H1 (cell line): Measurements from ENCODE around the gene C19orf12. TPM values are rescaled to one million over a fixed set of nuclear protein-coding genes. Genes with fewer than 3 reads are reported as not detected.

Source experiments
- CTCF ChIA-PET: fragments of 300-600 bp; sonication (Branson Sonifier 250); formaldehyde crosslinking; loops from one replicate; lab custom pipeline; 2021; ENCODE audit not compliant: partially characterized antibody; lab: Charles Lee
- POLR2A ChIA-PET: fragments of 300-600 bp; sonication (Branson Sonifier 250); formaldehyde crosslinking; loops from one replicate; lab custom pipeline; 2021; ENCODE audit warnings: inconsistent platforms; ENCODE audit not compliant: partially characterized antibody; lab: Charles Lee
- DNase-seq, 2 experiments: peaks; one replicate each; pipeline versions ENCODE4 v3.0.0 to v3.0.0-alpha.2; 2010 to 2022; ENCODE audit warnings: low spot score in 2 of 2, low read depth in 1 of 2, mixed read lengths in 1 of 2
- FAIRE-seq: peaks from 2 replicates; lab custom pipeline; 2011; peaks lifted over from hg19 to GRCh38; lab: Jason Lieb, UNC
- H2AFZ ChIP-seq: 2 replicates; pipeline ENCODE4 v1.8.1; 2012; ENCODE audit warnings: low read length, inconsistent platforms
- H2AK5ac ChIP-seq: 2 replicates; pipeline ENCODE4 v1.6.1; 2013; ENCODE audit warnings: low read depth, low read length
- H2BK120ac ChIP-seq: replicated peaks from 2 replicates; pipeline ENCODE3; 2013; ENCODE audit warnings: low read depth, low read length, inconsistent platforms
- H2BK12ac ChIP-seq: 2 replicates; pipeline ENCODE4 v1.6.1; 2013; ENCODE audit warnings: low read depth, low read length
- H2BK15ac ChIP-seq: 2 replicates; pipeline ENCODE4 v1.6.1; 2013; ENCODE audit warnings: low read length
- H2BK20ac ChIP-seq: 2 replicates; pipeline ENCODE4 v1.6.1; 2013; ENCODE audit warnings: low read length
- H2BK5ac ChIP-seq: 2 replicates; pipeline ENCODE4 v1.6.1; 2013; ENCODE audit warnings: low read depth, low read length
- H3K14ac ChIP-seq: 2 replicates; pipeline ENCODE4 v1.6.1; 2013; ENCODE audit warnings: inconsistent platforms; ENCODE audit not compliant: insufficient read length
- H3K18ac ChIP-seq: 2 replicates; pipeline ENCODE4 v1.6.1; 2013; ENCODE audit warnings: low read length; ENCODE audit errors: extremely low read depth
- H3K23ac ChIP-seq: 2 replicates; pipeline ENCODE4 v1.6.1; 2013; ENCODE audit warnings: inconsistent platforms; ENCODE audit not compliant: insufficient read length
- H3K23me2 ChIP-seq: 2 replicates; pipeline ENCODE4 v1.6.1; 2013; ENCODE audit warnings: low read depth, low read length
- H3K27ac ChIP-seq: 2 replicates; pipeline ENCODE4 v1.6.1; 2011; ENCODE audit warnings: low read depth, low read length, inconsistent platforms
- H3K27me3 ChIP-seq, 4 experiments: replicated peaks in 1 of 4; 1 replicate in 1 of 4; 2 replicates in 3 of 4; pipeline versions ENCODE4 v1.6.1 to v1.8.1; 2011 to 2013; ENCODE audit warnings: low read length in 3 of 4, mild to moderate bottlenecking in 3 of 4, inconsistent platforms in 2 of 4, mixed read lengths in 2 of 4, moderate library complexity in 1 of 4; ENCODE audit not compliant: control insufficient read depth in 3 of 4, insufficient read depth in 3 of 4; ENCODE audit errors: extremely low read depth in 1 of 4
- H3K36me3 ChIP-seq, 4 experiments: 2 replicates each; pipeline versions ENCODE4 v1.6.1 to v1.8.1; 2011 to 2013; ENCODE audit warnings: mild to moderate bottlenecking in 4 of 4, low read length in 3 of 4, moderate library complexity in 2 of 4, control low read depth in 1 of 4, inconsistent platforms in 1 of 4; ENCODE audit not compliant: insufficient read depth in 4 of 4, control insufficient read depth in 2 of 4
- H3K4ac ChIP-seq: replicated peaks from 2 replicates; pipeline ENCODE3; 2013; ENCODE audit warnings: low read length, low read depth, mixed read lengths, inconsistent platforms; ENCODE audit not compliant: insufficient read length
- H3K4me1 ChIP-seq, 4 experiments: replicated peaks in 1 of 4; 1 replicate in 1 of 4; 2 replicates in 3 of 4; pipeline versions ENCODE4 v1.6.1 to v1.8.1; 2011 to 2013; ENCODE audit warnings: low read length in 3 of 4, inconsistent platforms in 2 of 4, mixed read lengths in 1 of 4; ENCODE audit not compliant: insufficient read depth in 4 of 4, control insufficient read depth in 3 of 4
- H3K4me2 ChIP-seq, 2 experiments: 2 replicates each; pipeline versions ENCODE4 v1.6.1 to v1.8.1; 2011 to 2013; ENCODE audit warnings: low read depth in 2 of 2, low read length in 2 of 2, control low read depth in 1 of 2, inconsistent platforms in 1 of 2, mild to moderate bottlenecking in 1 of 2; ENCODE audit not compliant: insufficient read depth in 1 of 2
- H3K4me3 ChIP-seq, 4 experiments: fragments of 200-600, 300-600 bp in 1 of 4; sonication (generic), shearing (Covaris generic), sonication (Bioruptor Twin) in 1 of 4; 2 replicates each; pipeline versions ENCODE4 v1.5.1 to v1.8.1; 2011 to 2016; ENCODE audit warnings: low read length in 4 of 4, low read depth in 3 of 4, control low read depth in 2 of 4, inconsistent platforms in 2 of 4, mild to moderate bottlenecking in 2 of 4, mixed read lengths in 1 of 4, moderate library complexity in 1 of 4; ENCODE audit not compliant: insufficient read depth in 2 of 4; ENCODE audit errors: extremely low read depth in 1 of 4
- H3K56ac ChIP-seq: replicated peaks from 2 replicates; pipeline ENCODE3; 2013; ENCODE audit warnings: low read depth, mild to moderate bottlenecking, mixed read lengths, low read length, inconsistent platforms; ENCODE audit not compliant: insufficient read length
- H3K79me1 ChIP-seq: 2 replicates; pipeline ENCODE4 v1.6.1; 2013; ENCODE audit warnings: low read depth, low read length, control low read depth
- H3K79me2 ChIP-seq, 2 experiments: 2 replicates each; pipeline versions ENCODE4 v1.6.1 to v1.8.1; 2012 to 2013; ENCODE audit warnings: low read length in 2 of 2, mild to moderate bottlenecking in 2 of 2, inconsistent platforms in 1 of 2; ENCODE audit not compliant: insufficient read depth in 2 of 2, control insufficient read depth in 1 of 2
- H3K9ac ChIP-seq, 4 experiments: replicated peaks in 1 of 4; 1 replicate in 1 of 4; 2 replicates in 3 of 4; pipeline versions ENCODE4 v1.6.1 to v1.8.1; 2011 to 2013; ENCODE audit warnings: low read depth in 3 of 4, low read length in 3 of 4, control low read depth in 2 of 4, mild to moderate bottlenecking in 2 of 4, moderate library complexity in 2 of 4, inconsistent platforms in 1 of 4; ENCODE audit errors: extremely low read depth in 1 of 4
- H3K9me3 ChIP-seq, 2 experiments: 2 replicates each; pipeline versions ENCODE4 v1.6.1 to v1.8.1; 2012 to 2013; ENCODE audit warnings: mild to moderate bottlenecking in 2 of 2, moderate library complexity in 2 of 2, control low read depth in 1 of 2, inconsistent platforms in 1 of 2, low read depth in 1 of 2, low read length in 1 of 2, mixed read lengths in 1 of 2; ENCODE audit not compliant: insufficient read depth in 2 of 2
- H4K20me1 ChIP-seq, 2 experiments: replicated peaks in 1 of 2; 2 replicates each; pipeline versions ENCODE3 to v1.8.1; 2011 to 2013; ENCODE audit warnings: inconsistent platforms in 2 of 2, low read length in 2 of 2, mild to moderate bottlenecking in 1 of 2; ENCODE audit not compliant: insufficient read depth in 2 of 2, control insufficient read depth in 1 of 2
- H4K5ac ChIP-seq: 2 replicates; pipeline ENCODE4 v1.6.1; 2013; ENCODE audit warnings: low read length, low read depth, mixed read lengths, inconsistent platforms; ENCODE audit not compliant: insufficient read length
- H4K8ac ChIP-seq: 2 replicates; pipeline ENCODE4 v1.8.0; 2013; ENCODE audit warnings: mild to moderate bottlenecking, moderate library complexity, low read length, inconsistent platforms; ENCODE audit not compliant: insufficient read depth; ENCODE audit errors: extremely low read depth
- H4K91ac ChIP-seq: replicated peaks from 2 replicates; pipeline ENCODE3; 2013; ENCODE audit warnings: low read length, mixed read lengths, inconsistent platforms; ENCODE audit not compliant: insufficient read length
- BCL11A ChIP-seq, 2 experiments: IDR thresholded peaks; one replicate each; pipeline ENCODE4 v1.6.1; 2011; ENCODE audit warnings: low read depth in 2 of 2, low read length in 2 of 2, mild to moderate bottlenecking in 2 of 2
- CEBPB ChIP-seq: IDR thresholded peaks from 2 replicates; pipeline ENCODE4 v1.6.1; 2012; ENCODE audit warnings: low read depth, low read length
- CHD1 ChIP-seq: IDR thresholded peaks from 2 replicates; pipeline ENCODE4 v1.6.1; 2012; ENCODE audit warnings: low read depth, low read length, improper control_type of control experiment
- CREB1 ChIP-seq: IDR thresholded peaks from 2 replicates; pipeline ENCODE4 v1.6.1; 2012; ENCODE audit warnings: inconsistent platforms
- E2F6 ChIP-seq: IDR thresholded peaks from 2 replicates; pipeline ENCODE4 v1.6.1; 2012; ENCODE audit warnings: inconsistent platforms
- HDAC6 ChIP-seq: IDR thresholded peaks from one replicate; pipeline ENCODE4 v1.7.1; 2012; ENCODE audit warnings: low read depth, mild to moderate bottlenecking, inconsistent platforms, low read length, moderate library complexity
- JUND ChIP-seq: IDR thresholded peaks from 2 replicates; pipeline ENCODE4 v1.6.1; 2011; ENCODE audit warnings: mild to moderate bottlenecking, improper control_type of control experiment, low read length
- POLR2A ChIP-seq, 2 experiments: IDR thresholded peaks; 1 replicate in 1 of 2; 2 replicates in 1 of 2; pipeline ENCODE4 v1.6.1; 2011; ENCODE audit warnings: low read depth in 2 of 2, low read length in 2 of 2, mild to moderate bottlenecking in 2 of 2; ENCODE audit errors: control extremely low read depth in 1 of 2
- RFX5 ChIP-seq: IDR thresholded peaks from 2 replicates; pipeline ENCODE4 v1.6.1; 2011; ENCODE audit warnings: low read depth, low read length, improper control_type of control experiment, borderline replicate concordance
- RNF2 ChIP-seq: fragments of 200-900, 300-1000 bp; sonication (generic); IDR thresholded peaks from 2 replicates; pipeline ENCODE4 v1.7.1; 2016; ENCODE audit warnings: borderline replicate concordance, low read depth, mild to moderate bottlenecking, antibody characterized with exemption, low read length; ENCODE audit not compliant: poor library complexity, severe bottlenecking; ENCODE audit errors: missing control alignments
- SP2 ChIP-seq: IDR thresholded peaks from 2 replicates; pipeline ENCODE4 v1.6.1; 2012; ENCODE audit warnings: mild to moderate bottlenecking, low read length, inconsistent platforms
- SUZ12 ChIP-seq: fragments of 200-600 bp; sonication (generic); IDR thresholded peaks from 2 replicates; pipeline ENCODE4 v1.6.1; 2012; ENCODE audit warnings: mild to moderate bottlenecking, inconsistent platforms, low read length, moderate library complexity, mixed read lengths
- TBP ChIP-seq: IDR thresholded peaks from 2 replicates; pipeline ENCODE4 v1.6.1; 2011; ENCODE audit warnings: low read depth, low read length, improper control_type of control experiment
- WGBS, 2 experiments: shearing (Covaris generic) in 1 of 2; methylation state at CpG; one replicate each; pipeline versions ENCODE4 v1.1.6 to v1.1.7; 2013 to 2015; ENCODE audit warnings: low lambda C conversion rate in 2 of 2, mixed read lengths in 2 of 2, inconsistent platforms in 1 of 2, low coverage in 1 of 2, missing lambda C conversion rate in 1 of 2; ENCODE audit not compliant: insufficient replicate concordance in 2 of 2, insufficient coverage in 1 of 2, insufficient read length in 1 of 2; ENCODE audit errors: extremely low coverage in 1 of 2, missing lambda C conversion rate in 1 of 2; 5-methylcytosine and 5-hydroxymethylcytosine counted together
- polyA plus RNA-seq, 7 experiments: library from polyadenylated mRNA; depleted of rRNA in 3 of 7; stranded (reverse) in 5 of 7; unstranded in 2 of 7; fragments of >200 nt in 5 of 7; fragments of 200-250 nt in 2 of 7; gene quantifications; 1 replicate in 5 of 7; 2 replicates in 1 of 7; 4 replicates in 1 of 7; pipeline versions ENCODE4 v1.2.1 to v1.2.3, GENCODE V29; 2011 to 2013; ENCODE audit warnings: missing spikeins in 2 of 7, mixed read lengths in 2 of 7
- total RNA-seq: library from RNA; stranded (reverse); fragmentation: NEBNext Ultra II Directional; extraction: Animal tissue kit (Norgen Biotek cat#: 25700); gene quantifications from 2 replicates; pipeline ENCODE4 v1.2.1, GENCODE V29; 2021

C19orf12 gene
- total and polyA plus RNA-seq, 2 of the 8 experiments (the other 6 are each of a cell fraction or from before 2014, with no cell fraction given): 10.7 to 11.9 TPM

GRCh38 chr19:29737461-29738000 is 22.5 kb upstream of the C19orf12 start:
- Histone ChIP-seq H3K79me1 (no peaks in the 10 kb centered on the region), H3K4me1 (no peaks in the 10 kb centered on the region), H3K9ac (no peak overlapping the region), H4K20me1 (no peaks in the 10 kb centered on the region), H2BK12ac (no peak overlapping the region), H3K36me3 (no peaks in the 10 kb centered on the region), H3K14ac (no peak overlapping the region), H3K23me2 (no peaks in the 10 kb centered on the region), H2BK20ac (no peak overlapping the region), H4K5ac (no peak overlapping the region), H3K4me2 (no peak overlapping the region), H4K91ac (no peak overlapping the region), H3K4me3 (no peak overlapping the region), H2AFZ (no peak overlapping the region), H3K23ac (no peak overlapping the region), H2BK15ac (no peak overlapping the region), H4K8ac (no peak overlapping the region), H2BK5ac (no peak overlapping the region), H3K18ac (no peak overlapping the region), H2BK120ac (no peak overlapping the region), H3K27me3 (no peaks in the 10 kb centered on the region), H3K56ac (no peak overlapping the region), H2AK5ac (no peak overlapping the region), H3K27ac (no peak overlapping the region), H3K9me3 (no peaks in the 10 kb centered on the region), H3K79me2 (no peaks in the 10 kb centered on the region), H3K4ac (no peak overlapping the region)
- FAIRE-seq (no peak), DNase-seq (no peak)
- POLR2A ChIA-PET: no interaction called here
- WGBS, 2 experiments: 92% methylated on average over 11 of the region's 11 CpGs; no CpG with 5 or more reads in 1 of the 2 experiments
- CTCF ChIA-PET: interaction anchor here (1.0 to 1.4 kb wide), 5 partner anchors 9 to 134 kb away, joined by 3 to 8 read pairs (median 4); no protein-coding TSS in a partner anchor
- TF ChIP-seq HDAC6 (no peak), JUND (no peak), E2F6 (no peak), TBP (no peak), CREB1 (no peak), BCL11A (IDR thresholded peaks at IDR 0.05; ENCODE audit: low read depth in 2 of 2, low read length in 2 of 2) (no peak), CHD1 (no peak), RFX5 (no peak), CEBPB (no peak), POLR2A (IDR thresholded peaks at IDR 0.05; ENCODE audit: control extremely low read depth in 1 of 2, low read depth in 2 of 2, low read length in 2 of 2) (no peak), SUZ12 (no peak), SP2 (no peak), RNF2 (no peak)
